ENCODE results near the gene SOX18. TPM values are rescaled to one million over a fixed set of nuclear protein-coding genes. Genes with fewer than 3 reads are reported as not detected.

Gene SOX18
- total and polyA plus RNA-seq, 2 of the 13 experiments (the other 11 are each of a cell fraction or from before 2014, with no cell fraction given), result 1.6 to 1.9 TPM

GRCh38 chr20:64064145-64064698 is 14.8 kb upstream of the SOX18 start (continued):
- TF ChIP-seq E2F1 (CRISPR knock-in tag; IDR thresholded peaks at IDR 0.05) (no peak), MEIS1 (CRISPR knock-in tag; IDR thresholded peaks at IDR 0.05; ENCODE audit: borderline replicate concordance) (no peak), IRF2 (CRISPR knock-in tag; IDR thresholded peaks at IDR 0.05) (no peak), ZNF292 (CRISPR knock-in tag; IDR thresholded peaks at IDR 0.05; ENCODE audit: borderline replicate concordance, low read depth) (no peak), IRX3 (CRISPR knock-in tag; IDR thresholded peaks at IDR 0.05; ENCODE audit: borderline replicate concordance, low read depth) (no peak), ZNF747 (CRISPR knock-in tag; IDR thresholded peaks at IDR 0.05; ENCODE audit: borderline replicate concordance) (0 out of 2 replicates have a peak, but pooled peaks have one; percentile 61), ZNF251 (CRISPR knock-in tag; IDR thresholded peaks at IDR 0.05) (no peak), ADNP (CRISPR knock-in tag; IDR thresholded peaks at IDR 0.05) (no peak), ZNF232 (CRISPR knock-in tag; IDR thresholded peaks at IDR 0.05; ENCODE audit: borderline replicate concordance) (no peak), ZNF850 (CRISPR knock-in tag; conservative IDR thresholded peaks at IDR 0.05) (peak; percentile 88; the same call in 1 of the 2 replicates), ZMYM2 (CRISPR knock-in tag; IDR thresholded peaks at IDR 0.05) (no peak), NBN (conservative IDR thresholded peaks at IDR 0.05) (no peak), FLYWCH1 (CRISPR knock-in tag; IDR thresholded peaks at IDR 0.05) (no peak), ZNF564 (CRISPR knock-in tag; IDR thresholded peaks at IDR 0.05) (no peak), SIN3A (IDR thresholded peaks at IDR 0.05; ENCODE audit: borderline replicate concordance, low read depth, low read length) (no peak; the same call in 1 of the 2 replicates), TEF (CRISPR knock-in tag; IDR thresholded peaks at IDR 0.05) (0 out of 2 replicates have a peak, but pooled peaks have one; percentile 43), ZNF782 (CRISPR knock-in tag; IDR thresholded peaks at IDR 0.05; ENCODE audit: borderline replicate concordance) (0 out of 2 replicates have a peak, but pooled peaks have one; percentile 51), ATF2 (CRISPR knock-in tag; IDR thresholded peaks at IDR 0.05) (no peak; the same call in 1 of the 2 replicates), KAT8 (CRISPR knock-in tag; IDR thresholded peaks at IDR 0.05) (no peak), ZNF710 (CRISPR knock-in tag; IDR thresholded peaks at IDR 0.05; ENCODE audit: borderline replicate concordance) (no peak), STAT5B (CRISPR knock-in tag; IDR thresholded peaks at IDR 0.05) (no peak)
- TF ChIP-seq, protein P1, sequence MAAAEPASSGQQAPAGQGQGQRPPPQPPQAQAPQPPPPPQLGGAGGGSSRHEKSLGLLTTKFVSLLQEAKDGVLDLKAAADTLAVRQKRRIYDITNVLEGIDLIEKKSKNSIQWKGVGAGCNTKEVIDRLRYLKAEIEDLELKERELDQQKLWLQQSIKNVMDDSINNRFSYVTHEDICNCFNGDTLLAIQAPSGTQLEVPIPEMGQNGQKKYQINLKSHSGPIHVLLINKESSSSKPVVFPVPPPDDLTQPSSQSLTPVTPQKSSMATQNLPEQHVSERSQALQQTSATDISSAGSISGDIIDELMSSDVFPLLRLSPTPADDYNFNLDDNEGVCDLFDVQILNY (CRISPR knock-in tag; conservative IDR thresholded peaks at IDR 0.05), result no peak
- TF ChIP-seq, protein P2, sequence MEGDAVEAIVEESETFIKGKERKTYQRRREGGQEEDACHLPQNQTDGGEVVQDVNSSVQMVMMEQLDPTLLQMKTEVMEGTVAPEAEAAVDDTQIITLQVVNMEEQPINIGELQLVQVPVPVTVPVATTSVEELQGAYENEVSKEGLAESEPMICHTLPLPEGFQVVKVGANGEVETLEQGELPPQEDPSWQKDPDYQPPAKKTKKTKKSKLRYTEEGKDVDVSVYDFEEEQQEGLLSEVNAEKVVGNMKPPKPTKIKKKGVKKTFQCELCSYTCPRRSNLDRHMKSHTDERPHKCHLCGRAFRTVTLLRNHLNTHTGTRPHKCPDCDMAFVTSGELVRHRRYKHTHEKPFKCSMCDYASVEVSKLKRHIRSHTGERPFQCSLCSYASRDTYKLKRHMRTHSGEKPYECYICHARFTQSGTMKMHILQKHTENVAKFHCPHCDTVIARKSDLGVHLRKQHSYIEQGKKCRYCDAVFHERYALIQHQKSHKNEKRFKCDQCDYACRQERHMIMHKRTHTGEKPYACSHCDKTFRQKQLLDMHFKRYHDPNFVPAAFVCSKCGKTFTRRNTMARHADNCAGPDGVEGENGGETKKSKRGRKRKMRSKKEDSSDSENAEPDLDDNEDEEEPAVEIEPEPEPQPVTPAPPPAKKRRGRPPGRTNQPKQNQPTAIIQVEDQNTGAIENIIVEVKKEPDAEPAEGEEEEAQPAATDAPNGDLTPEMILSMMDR (CRISPR knock-in tag; IDR thresholded peaks at IDR 0.05), result no peak

All from HepG2 (cell line).